Activated T-helper 17 cell treated with anti-CD3 and anti-CD28 coated beads, Interleukin-2, amount 50 U/mL, for 72 hours (primary cell): ENCODE results near the gene RNGTT. TPM values are rescaled to one million over a fixed set of nuclear protein-coding genes. Genes with fewer than 3 reads are reported as not detected.

ENCODE experiments used
- ATAC-seq: fragments of 150-1000 bp; cut with Tn5 transposase; replicated peaks from 2 replicates; pipeline ENCODE4 v1.10.0; 2021; ENCODE audit warnings: mild to moderate bottlenecking, moderate library complexity
- H3K27ac Mint-ChIP-seq: one replicate; pipeline ENCODE4 v1.8.0; 2022; ENCODE audit warnings: mixed read lengths
- H3K27me3 Mint-ChIP-seq: one replicate; pipeline ENCODE4 v1.8.0; 2022; ENCODE audit warnings: mixed read lengths
- H3K36me3 Mint-ChIP-seq: one replicate; pipeline ENCODE4 v1.8.0; 2022; ENCODE audit warnings: low read depth, mild to moderate bottlenecking, mixed read lengths
- H3K4me1 Mint-ChIP-seq: one replicate; pipeline ENCODE4 v1.8.0; 2022; ENCODE audit warnings: mixed read lengths
- H3K4me3 Mint-ChIP-seq: one replicate; pipeline ENCODE4 v1.8.0; 2022; ENCODE audit warnings: mild to moderate bottlenecking, mixed read lengths
- H3K9me3 Mint-ChIP-seq: one replicate; pipeline ENCODE4 v1.8.0; 2022; ENCODE audit warnings: mixed read lengths
- total RNA-seq, 2 donors: library from RNA; stranded (reverse); gene quantifications; one replicate each; pipeline ENCODE4 v1.2.3, GENCODE V29; 2022

Gene RNGTT
- total RNA-seq, 2 donors from 2014 or later = 20.9 to 23.3 TPM

DNA sequence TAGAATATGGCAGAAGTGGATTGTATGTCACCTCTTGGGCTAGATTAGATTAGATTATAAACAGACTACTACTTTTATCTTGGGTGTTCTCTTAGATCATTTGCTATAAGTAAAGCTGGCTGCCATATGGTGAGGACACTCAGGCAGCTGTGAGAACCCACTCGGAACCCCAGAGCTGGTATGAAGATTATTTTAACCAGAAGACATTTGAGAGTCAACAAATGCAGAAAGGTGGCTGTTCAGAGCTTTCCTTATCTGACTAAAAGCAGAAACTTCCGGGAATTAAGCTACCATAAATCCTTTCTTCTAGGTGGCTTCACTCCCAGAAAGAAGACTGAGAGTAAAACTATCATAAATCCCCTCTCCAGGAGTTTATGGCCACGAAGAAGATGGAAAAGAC, 91.9 kb downstream of the RNGTT start:
- no peak for ATAC-seq
- no peak overlapping the region for H3K4me3 Mint-ChIP-seq
- H3K4me1 Mint-ChIP-seq = peaks cover 11% of the 10 kb centered on the region
- H3K9me3 Mint-ChIP-seq = no peaks in the 10 kb centered on the region
- H3K36me3 Mint-ChIP-seq = peaks cover 23% of the 10 kb centered on the region
- no peaks in the 10 kb centered on the region for H3K27me3 Mint-ChIP-seq
- H3K27ac Mint-ChIP-seq = no peak overlapping the region

GRCh38 chr6:88870717-88871330, 92.6 kb downstream of the RNGTT start:
- ATAC-seq = no peak
- H3K9me3 Mint-ChIP-seq = no peaks in the 10 kb centered on the region
- H3K4me3 Mint-ChIP-seq = no peak overlapping the region
- no peaks in the 10 kb centered on the region for H3K27me3 Mint-ChIP-seq
- H3K36me3 Mint-ChIP-seq = peaks cover 23% of the 10 kb centered on the region
- H3K4me1 Mint-ChIP-seq = peaks cover 17% of the 10 kb centered on the region
- no peak overlapping the region for H3K27ac Mint-ChIP-seq

DNA sequence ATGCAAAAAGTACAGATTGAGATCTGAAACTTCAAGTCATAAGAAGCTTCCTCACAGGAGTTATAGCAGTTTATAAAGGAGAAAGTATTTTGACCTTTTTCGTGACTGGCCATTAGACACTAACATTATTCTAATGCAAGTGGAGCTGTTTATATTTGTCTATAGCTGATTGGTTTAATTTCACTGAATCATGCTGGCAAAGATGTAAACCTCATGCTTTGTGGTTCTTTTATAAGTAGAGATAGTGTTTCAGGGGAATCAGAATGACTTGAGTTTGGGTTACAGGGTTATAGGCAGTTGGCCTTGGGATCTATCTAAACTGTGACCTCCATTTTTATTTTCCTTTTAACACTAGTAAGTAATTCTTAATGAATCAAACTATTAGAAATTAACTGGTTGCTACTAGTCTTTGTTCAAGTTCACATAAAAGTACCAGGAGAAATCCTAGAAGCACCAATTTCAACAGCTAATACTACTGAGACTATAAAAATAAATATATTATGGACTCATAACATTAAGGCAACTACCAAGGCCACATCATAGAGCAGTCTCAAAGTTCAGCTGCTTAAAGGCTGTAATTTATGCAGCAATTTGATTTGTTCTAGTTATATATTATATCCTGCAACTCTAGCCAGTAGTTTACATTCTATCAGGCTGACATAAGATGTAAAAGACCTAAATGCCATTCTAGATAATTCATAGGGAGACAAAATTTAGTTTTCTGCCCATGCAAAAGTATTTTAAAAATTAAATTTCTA, 94.0 kb downstream of the RNGTT start:
- Mint-ChIP-seq H3K36me3 (peaks cover 23% of the 10 kb centered on the region), H3K27ac (no peak overlapping the region), H3K4me3 (no peak overlapping the region), H3K9me3 (no peaks in the 10 kb centered on the region), H3K4me1 (peaks cover 27% of the 10 kb centered on the region), H3K27me3 (no peaks in the 10 kb centered on the region)
- no peak for ATAC-seq

- no peak for ATAC-seq
- Mint-ChIP-seq H3K4me3 (no peak overlapping the region), H3K36me3 (peaks cover 23% of the 10 kb centered on the region), H3K27me3 (no peaks in the 10 kb centered on the region), H3K27ac (peak overlapping the region; percentile 2), H3K9me3 (no peaks in the 10 kb centered on the region), H3K4me1 (peaks cover 32% of the 10 kb centered on the region)
These were observed 95.3 kb downstream of the RNGTT start for GRCh38 chr6:88867841-88868731.

- Mint-ChIP-seq H3K4me3 (no peak overlapping the region), H3K36me3 (peaks cover 25% of the 10 kb centered on the region), H3K27ac (peak overlapping the region; percentile 14), H3K27me3 (no peaks in the 10 kb centered on the region), H3K4me1 (peaks cover 32% of the 10 kb centered on the region), H3K9me3 (no peaks in the 10 kb centered on the region)
- ATAC-seq = no peak
These were observed 96.6 kb downstream of the RNGTT start for GRCh38 chr6:88866856-88867255.

DNA sequence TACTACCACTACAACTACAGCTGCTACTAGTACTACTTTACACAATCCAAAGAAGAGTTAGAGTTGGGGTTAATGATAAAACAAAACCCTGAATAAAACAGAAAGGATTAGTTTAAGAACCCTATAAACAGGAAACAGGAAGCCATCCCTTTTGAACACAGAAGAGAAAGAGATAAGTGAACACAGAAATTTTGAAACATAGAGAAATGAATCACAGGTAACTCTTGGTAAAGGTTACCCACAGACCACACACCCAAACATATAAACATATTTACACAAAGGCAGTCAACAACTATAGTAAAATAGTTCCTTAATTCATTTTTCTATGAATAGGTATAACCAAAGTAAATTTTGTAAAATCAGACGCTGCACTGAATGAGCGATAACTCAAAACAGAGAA, 98.1 kb downstream of the RNGTT start:
- Mint-ChIP-seq H3K27ac (peak overlapping the region; percentile 86), H3K27me3 (no peaks in the 10 kb centered on the region), H3K4me3 (peak overlapping the region; percentile 43), H3K4me1 (peaks cover 32% of the 10 kb centered on the region), H3K9me3 (no peaks in the 10 kb centered on the region), H3K36me3 (peaks cover 24% of the 10 kb centered on the region)
- ATAC-seq = peak; percentile 85

GRCh38 chr6:88864359-88865054, 98.9 kb downstream of the RNGTT start:
- no peaks in the 10 kb centered on the region for H3K9me3 Mint-ChIP-seq

GRCh38 chr6:88860310-88860709, 103.1 kb downstream of the RNGTT start:
- no peaks in the 10 kb centered on the region for H3K27me3 Mint-ChIP-seq
- no peak for ATAC-seq
- H3K36me3 Mint-ChIP-seq = peaks cover 24% of the 10 kb centered on the region
- no peak overlapping the region for H3K27ac Mint-ChIP-seq
- peaks cover 13% of the 10 kb centered on the region for H3K4me1 Mint-ChIP-seq
- no peak overlapping the region for H3K4me3 Mint-ChIP-seq
- H3K9me3 Mint-ChIP-seq = no peaks in the 10 kb centered on the region

More at GRCh38 chr6:88864359-88865054, 98.9 kb downstream of the RNGTT start:
- H3K4me1 Mint-ChIP-seq = peaks cover 32% of the 10 kb centered on the region
- H3K36me3 Mint-ChIP-seq = peaks cover 25% of the 10 kb centered on the region
- peak; percentile 67 for ATAC-seq
- H3K4me3 Mint-ChIP-seq = peak overlapping the region; percentile 43
- no peaks in the 10 kb centered on the region for H3K27me3 Mint-ChIP-seq
- H3K27ac Mint-ChIP-seq = peak overlapping the region; percentile 86

DNA sequence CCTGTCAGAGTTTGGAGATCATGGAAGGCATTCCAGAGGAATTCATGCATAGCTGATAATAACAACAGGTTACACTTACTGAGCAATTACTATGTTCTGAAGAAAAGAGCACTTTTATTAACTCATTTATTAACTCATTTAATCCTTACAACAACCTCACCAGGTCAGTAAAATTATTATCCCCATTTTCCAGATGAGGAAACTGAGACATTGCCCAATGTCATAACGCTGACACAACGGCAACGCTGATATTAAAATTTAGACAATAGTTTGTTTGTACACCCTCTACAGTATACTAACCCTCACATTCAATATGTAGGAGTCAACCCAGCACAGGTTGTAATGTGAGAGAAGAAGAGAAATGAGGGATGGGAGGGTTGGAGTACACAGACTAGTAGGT, 105.0 kb downstream of the RNGTT start:
- H3K27me3 Mint-ChIP-seq = no peaks in the 10 kb centered on the region
- peaks cover 32% of the 10 kb centered on the region for H3K36me3 Mint-ChIP-seq
- ATAC-seq = no peak
- no peaks in the 10 kb centered on the region for H3K9me3 Mint-ChIP-seq
- H3K4me3 Mint-ChIP-seq = no peak overlapping the region
- H3K27ac Mint-ChIP-seq = no peak overlapping the region
- H3K4me1 Mint-ChIP-seq = no peaks in the 10 kb centered on the region

- H3K27me3 Mint-ChIP-seq = no peaks in the 10 kb centered on the region
- H3K9me3 Mint-ChIP-seq = no peaks in the 10 kb centered on the region
- ATAC-seq = no peak
- H3K4me3 Mint-ChIP-seq = no peak overlapping the region
- no peak overlapping the region for H3K27ac Mint-ChIP-seq
- H3K4me1 Mint-ChIP-seq = no peaks in the 10 kb centered on the region
- peaks cover 29% of the 10 kb centered on the region for H3K36me3 Mint-ChIP-seq
These were observed 106.9 kb downstream of the RNGTT start for GRCh38 chr6:88856566-88856965.

DNA sequence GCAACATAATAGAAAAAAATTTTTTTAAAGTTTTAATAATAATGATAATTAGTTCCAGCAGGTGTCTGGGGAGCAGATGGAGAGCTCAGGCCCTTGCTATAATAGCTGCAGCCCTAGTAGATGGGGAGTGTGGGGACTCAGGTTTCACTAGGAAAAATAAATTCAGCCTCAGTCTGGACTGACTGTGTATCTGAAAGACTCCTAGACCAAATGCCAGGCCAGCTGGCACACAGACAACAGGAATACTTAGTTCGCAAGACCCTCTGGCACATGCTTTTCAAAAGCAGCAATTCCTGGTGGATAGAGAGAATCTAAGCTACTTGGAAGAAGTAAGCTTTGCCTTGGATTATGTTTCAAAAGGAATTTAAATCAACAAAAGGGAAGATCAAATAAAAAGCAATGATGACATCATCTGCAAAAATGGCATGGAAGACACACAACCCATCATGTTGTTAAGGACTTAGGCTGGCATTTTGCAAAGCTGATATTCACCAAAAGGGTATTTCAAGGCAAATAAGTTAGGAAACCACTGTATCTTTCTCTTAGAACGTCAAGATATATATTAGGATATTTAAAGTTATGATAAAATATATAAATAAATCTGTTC, 107.8 kb downstream of the RNGTT start:
- Mint-ChIP-seq H3K4me3 (no peak overlapping the region), H3K36me3 (peaks cover 29% of the 10 kb centered on the region), H3K9me3 (no peaks in the 10 kb centered on the region), H3K27me3 (no peaks in the 10 kb centered on the region), H3K27ac (no peak overlapping the region), H3K4me1 (no peaks in the 10 kb centered on the region)
- no peak for ATAC-seq

DNA sequence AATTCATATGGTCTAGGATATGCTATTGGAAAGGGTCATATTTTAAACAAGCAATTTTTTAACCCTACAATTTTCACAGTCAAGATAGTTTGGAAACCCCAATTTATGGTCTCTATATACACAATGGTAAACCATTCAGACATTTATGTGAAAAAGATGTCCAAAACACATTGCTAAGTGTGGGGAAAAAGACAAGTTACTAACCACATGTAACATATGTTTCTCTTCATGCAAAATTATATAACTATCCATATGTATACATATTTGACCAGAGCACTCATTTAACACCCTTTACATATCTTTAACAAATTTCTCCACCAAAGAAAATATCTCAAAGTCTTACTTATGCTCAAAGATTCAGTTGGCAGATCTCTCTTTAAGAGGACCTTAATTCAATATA, 110.6 kb downstream of the RNGTT start:
- H3K27me3 Mint-ChIP-seq = no peaks in the 10 kb centered on the region
- no peak for ATAC-seq

GRCh38 chr6:88852000-88852399, 111.4 kb downstream of the RNGTT start:
- no peaks in the 10 kb centered on the region for H3K27me3 Mint-ChIP-seq
- H3K36me3 Mint-ChIP-seq = peaks cover 22% of the 10 kb centered on the region
- no peak overlapping the region for H3K4me3 Mint-ChIP-seq
- ATAC-seq = no peak
- no peaks in the 10 kb centered on the region for H3K4me1 Mint-ChIP-seq
- H3K9me3 Mint-ChIP-seq = no peaks in the 10 kb centered on the region
- no peak overlapping the region for H3K27ac Mint-ChIP-seq

More for the DNA sequence above, 110.6 kb downstream of the RNGTT start:
- Mint-ChIP-seq H3K4me3 (no peak overlapping the region), H3K4me1 (no peaks in the 10 kb centered on the region), H3K36me3 (peaks cover 22% of the 10 kb centered on the region), H3K27ac (no peak overlapping the region), H3K9me3 (no peaks in the 10 kb centered on the region)

DNA sequence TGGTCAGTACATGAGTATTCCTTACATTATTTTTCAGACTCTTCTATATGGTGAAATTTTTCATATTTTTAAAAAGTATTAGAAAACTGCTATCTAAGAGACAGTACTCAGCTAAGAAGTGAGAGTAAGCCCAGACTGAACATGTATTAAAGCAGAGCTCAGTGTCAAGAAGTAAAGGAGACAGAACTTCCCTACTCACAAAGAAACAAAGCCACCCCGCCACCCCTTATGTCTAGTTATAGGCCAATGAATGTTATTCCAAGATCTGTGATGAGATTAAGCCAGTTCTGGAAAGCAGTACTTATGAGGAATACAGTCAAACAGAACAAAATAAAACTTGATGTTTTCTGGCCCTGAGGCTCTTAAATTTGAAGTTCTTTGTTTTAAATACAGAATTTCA, 114.5 kb downstream of the RNGTT start:
- Mint-ChIP-seq H3K9me3 (no peaks in the 10 kb centered on the region), H3K4me1 (no peaks in the 10 kb centered on the region), H3K27ac (no peak overlapping the region), H3K4me3 (no peak overlapping the region), H3K36me3 (peaks cover 33% of the 10 kb centered on the region), H3K27me3 (no peaks in the 10 kb centered on the region)
- no peak for ATAC-seq
